NCI-H345 treated with DMSO at 0.1 percent for 48 hours (cell line): ENCODE data around the gene RBP5.

Source experiments
- DNase-seq: peaks from one replicate; lab custom pipeline; 2025; ENCODE audit not compliant: unreplicated experiment; lab: John Stamatoyannopoulos, UW

RBP5 gene

DNA sequence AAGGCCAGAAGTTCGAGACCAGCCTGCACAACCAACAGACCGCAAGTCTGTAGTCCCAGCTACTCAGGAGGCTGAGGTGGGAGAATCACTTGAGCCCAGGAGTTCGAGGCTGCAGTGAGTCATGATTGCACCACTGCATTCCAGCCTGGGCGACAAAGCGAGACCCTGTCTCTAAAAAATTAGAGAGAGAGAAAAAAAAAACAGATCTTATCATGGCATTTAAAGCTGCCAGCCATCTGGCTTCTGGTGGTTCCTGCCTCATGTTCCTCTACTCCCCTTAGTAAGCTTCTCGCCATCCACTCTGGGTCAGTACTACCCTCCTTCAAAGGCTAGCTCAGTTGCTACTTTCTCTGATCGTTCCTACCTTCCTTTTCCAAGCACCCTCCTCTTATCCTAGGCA is 17.5 kb upstream of the RBP5 start:
- DNase-seq = no peak

DNA sequence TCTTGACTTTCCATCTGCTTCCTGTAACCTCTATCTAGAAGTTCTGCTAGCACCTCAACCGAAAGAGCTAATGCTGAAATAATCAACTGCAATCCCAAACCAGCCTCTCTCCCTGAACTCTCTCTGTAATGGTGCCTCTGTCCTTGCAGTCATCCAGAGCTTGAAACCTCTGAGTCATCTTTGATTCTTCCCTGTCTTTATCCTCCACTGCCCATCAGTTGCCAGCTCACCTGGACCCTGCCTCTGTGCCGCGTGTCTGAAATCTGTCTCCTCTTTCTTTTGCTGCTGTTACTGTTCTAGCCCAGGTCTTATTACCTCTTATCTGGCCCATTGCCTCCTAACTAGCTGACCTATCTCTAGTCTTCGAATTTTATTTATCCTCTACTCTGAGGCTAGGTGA is 17.0 kb upstream of the RBP5 start:
- DNase-seq = no peak

DNA sequence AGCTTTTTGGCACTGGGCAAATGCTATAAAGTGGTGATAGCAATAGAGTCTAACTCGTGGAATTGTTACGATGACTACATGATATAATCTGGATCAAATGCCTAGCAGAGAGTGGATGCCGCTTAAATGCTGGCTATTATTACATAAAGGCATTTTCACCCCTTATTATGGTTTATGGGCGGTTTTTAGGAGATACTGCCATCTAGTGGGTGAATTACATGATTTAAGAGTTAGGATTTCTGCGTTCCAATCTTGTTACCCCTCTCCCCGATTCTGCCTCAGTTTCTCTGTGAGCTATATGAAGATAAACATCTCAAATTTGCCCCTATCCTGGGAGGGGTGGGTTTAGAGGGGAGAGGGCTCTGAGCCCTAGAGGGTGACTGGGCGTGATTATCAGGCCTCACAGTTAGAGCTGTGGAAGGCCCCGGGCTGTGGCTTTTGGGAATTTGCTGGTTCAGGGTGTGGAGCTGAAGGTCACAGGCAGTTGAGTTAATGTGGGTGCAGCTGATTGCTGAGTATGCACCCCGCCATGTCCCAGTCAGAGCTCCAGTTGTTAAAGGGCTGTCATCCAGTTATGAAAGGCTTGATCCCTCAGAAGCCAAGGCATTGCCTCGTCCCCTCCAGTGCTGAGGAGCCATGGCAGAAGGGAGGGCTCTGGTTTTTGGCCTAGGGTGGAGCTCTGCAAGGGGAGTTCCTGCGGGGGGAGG is 15.9 kb upstream of the RBP5 start:
- peak; percentile 12 for DNase-seq

DNA sequence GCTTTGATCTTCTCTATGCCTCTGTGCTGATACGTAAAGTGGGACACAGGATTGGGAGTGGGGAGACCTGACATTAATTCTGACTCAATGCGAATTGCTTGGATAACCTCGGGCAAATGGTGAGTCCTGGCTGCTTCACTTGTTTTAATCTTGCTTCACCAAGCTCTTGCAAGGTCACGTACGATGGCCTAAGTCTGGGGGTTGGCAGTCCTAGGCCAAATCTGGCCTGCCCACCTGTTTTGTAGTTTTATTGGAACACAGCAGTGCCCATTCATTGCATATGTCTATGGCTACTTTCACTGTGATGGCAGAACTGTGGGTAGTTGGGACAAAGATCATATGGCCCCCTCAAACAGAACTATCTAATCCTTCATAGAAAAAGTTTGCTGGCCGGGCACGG is 14.9 kb upstream of the RBP5 start:
- DNase-seq = no peak

DNA sequence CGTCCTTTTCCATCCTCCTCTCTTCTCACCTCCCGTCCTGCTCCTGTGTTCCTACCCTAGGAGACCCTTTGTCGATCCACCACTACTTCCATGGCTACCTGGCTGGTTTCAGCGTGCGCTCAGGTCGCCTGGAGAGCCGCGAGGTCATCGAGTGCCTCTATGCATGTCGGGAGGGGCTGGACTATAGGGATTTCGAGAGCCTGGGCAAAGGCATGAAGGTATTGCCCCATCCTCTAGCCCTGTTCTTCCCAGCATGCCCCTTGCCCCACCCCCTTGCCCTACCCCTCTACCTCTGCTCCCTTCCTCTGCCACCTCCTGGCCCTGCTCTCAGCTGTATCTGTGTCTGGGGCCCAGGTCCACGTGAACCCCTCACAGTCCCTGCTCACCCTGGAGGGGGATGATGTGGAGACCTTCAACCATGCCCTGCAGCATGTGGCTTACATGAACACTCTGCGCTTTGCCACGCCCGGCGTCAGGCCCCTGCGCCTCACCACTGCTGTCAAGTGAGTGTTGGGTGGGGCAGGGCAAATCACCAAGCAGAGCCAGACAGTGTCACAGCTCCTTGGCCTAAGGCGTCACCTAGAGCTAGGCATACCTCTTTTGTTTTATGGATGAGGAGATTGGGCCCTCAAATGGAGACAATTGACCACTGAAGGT is 14.2 kb upstream of the RBP5 start:
- no peak for DNase-seq

DNA sequence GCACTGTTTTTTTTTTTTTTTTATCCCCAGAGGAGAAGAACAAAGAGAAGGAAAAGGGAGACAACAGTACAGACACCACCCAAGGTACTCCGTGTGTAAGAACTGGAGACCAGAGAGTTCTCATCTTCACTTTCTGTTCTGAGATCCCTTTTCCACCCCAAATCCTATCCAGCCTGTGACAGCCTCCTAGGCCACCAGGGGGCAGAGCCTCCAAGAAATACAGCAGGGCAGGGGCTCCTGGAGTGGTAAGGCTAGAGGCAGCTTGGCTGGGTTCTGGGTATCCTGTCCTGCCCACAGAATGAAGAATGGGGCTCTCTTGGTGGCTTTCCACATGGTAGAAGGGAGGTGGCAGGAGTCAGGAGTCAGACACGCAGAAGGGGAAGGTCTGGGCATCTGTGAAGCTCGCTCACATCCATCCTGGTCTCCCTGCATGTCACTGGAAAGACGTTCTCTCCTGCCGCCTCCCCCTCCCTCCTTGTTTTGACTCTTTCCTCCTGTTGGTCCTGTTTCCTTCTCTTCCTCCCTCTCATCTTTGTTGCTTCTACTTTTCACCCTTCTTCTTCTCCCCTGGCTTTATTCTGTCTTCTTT is 13.5 kb upstream of the RBP5 start:
- DNase-seq = no peak

DNA sequence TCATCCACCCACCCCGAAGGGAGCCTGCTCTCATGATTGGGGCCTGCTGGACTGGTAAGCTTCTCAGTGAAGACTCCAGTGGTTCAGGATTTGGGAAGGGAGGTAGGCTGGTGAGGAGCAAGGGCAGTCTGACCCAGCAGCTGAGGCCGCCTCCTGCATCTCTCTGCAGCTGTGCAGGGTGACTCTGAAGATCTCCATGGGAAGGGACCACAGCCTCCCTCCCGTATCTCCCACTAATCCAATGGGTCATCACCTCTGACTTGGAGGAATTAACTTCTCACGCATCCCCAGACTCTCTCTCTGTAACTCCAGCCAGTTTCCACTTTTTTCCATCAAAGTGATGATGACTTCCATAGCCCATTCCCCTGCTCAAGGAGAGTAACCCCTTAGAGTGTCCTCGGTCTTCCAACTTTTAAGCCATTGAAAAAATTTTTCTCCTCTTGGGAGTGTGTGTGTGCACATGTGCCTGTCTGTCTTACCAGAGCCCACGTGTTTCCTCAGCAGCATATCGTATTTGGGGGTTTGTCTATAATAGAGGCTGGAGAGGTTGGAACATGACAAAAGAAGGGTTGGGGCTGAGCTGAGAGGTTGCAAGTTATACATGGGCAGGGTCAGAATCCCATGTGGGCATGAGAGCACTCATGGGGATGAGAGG is 12.8 kb upstream of the RBP5 start:
- DNase-seq = no peak

DNA sequence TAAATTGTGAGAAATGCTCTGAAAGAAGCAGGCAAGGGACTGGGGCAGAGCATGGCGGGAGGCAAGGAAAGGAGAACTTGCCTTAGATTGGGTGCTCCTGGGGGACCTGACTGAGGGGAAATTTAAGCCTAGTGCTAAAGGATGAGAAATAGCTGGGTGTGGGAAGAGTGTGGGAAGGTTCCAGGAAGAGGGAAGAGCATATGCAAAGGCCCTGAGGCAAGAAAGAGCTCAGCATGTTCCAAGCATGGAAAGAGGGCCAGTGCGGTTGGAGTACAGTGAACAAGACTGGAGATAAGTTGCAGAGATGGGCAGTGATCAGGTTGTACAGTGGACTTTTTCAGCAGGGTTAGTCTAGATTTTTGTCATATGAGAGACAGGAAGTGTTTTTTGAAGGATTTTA is 10.5 kb upstream of the RBP5 start:
- DNase-seq = no peak

DNA sequence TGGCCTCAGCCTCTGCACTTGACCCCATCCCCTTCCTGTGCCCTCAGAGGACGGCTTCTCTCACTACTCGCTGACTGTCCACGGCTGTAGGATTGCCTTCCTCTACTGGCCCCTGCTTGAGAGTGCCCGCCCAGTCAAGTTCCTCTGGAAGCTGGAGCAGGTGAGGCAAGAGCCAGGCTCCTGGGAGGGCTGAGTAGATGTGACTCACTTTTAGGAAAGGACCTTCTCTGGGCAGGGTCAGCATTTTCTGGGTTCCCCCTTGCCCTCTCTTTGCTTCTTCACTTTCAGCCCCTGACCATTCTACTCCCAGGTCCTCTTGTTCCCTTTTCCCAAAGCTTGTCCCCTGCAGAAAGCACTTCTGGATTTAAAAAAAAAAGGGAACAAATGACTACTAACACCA is 9.2 kb upstream of the RBP5 start:
- no peak for DNase-seq

DNA sequence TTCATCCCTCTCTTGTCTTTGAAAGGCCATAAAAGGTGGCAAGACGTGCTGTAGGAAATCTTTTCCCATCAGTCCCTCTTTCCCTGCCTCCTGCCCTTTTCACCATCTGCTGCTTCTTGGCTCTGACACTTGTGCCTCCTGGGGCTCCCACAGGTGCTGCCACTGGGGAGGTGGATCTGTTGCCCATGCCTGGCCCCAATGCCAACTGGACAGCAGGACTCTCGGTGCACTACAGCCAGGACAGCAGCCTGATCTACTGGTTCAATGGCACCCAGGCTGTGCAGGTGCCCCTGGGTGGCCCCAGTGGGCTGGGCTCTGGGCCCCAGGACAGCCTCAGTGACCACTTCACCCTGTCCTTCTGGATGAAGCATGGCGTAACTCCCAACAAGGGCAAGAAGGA is 8.0 kb upstream of the RBP5 start:
- no peak for DNase-seq

DNA sequence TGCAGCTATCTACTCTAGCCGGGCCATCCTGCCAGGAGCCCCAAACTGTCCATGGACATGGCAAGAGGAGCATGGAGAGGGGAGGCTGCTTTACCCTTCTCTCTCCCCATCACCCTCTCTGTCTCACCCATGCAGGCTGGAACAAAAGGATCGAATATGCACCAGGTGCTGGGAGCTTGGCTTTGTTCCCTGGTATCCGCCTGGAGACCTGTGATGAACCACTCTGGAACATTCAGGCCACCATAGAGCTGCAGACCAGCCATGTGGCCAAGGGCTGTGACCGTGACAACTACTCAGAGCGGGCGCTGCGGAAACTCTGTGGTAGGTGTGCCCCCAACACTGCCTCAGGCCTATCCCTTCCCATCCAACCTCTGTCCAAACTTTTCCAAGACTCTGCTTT is 7.4 kb upstream of the RBP5 start:
- no peak for DNase-seq

DNA sequence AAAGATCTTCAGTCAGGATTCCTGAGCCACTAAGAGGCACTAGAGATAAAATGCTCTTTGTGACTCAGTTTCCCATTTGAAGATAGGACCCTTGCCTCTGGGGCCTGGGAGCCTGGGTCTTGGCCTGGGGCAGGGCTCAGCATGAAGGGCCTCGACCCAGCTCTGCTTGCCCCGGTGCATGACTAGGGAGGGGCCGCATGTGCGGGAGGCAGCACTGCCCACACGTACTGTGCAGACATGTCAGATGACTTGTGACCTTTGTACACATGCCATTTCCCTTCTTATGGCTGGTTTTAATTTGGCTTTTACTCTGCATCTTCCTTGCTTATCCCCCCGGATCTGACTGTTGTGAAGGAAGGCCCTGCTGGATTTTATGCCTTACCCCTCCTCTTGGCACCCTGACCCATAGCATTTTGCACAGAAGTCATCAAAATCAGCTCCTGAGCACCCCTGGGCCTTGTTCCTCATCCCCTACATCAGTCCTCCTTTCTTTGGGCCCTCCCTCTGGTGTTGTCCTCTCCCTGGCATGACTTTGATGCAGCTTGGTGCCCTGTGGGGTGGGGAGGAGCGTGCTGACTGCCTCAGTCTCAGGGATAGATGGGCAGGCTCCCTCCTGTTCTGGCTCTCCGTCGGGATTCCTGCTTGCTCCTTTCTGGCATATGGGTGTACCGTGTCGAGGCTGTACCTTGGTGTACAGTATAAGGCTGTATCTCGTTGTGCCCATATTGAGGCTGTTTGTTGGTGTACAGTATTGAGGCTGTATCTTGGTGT is 5.9 kb upstream of the RBP5 start:
- DNase-seq = no peak

DNA sequence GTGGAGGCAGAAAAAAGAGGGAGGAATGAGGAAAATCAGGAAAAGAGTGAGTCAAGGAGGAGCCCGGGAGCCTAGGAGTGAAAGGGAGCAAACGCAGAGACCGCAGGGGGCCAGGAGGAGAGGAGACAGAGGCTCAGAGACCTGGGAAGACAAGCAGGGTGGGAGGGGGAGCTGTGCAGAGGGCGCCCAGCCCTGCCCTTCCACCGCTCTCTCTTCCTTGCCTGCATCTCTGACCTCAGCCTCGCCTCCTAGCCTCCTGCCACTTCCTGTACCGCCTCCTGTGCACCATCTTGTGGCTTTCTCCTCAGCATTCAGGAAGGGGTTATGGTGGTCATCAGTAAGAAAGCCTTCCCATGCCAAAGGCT is 2.8 kb upstream of the RBP5 start:
- DNase-seq = no peak

DNA sequence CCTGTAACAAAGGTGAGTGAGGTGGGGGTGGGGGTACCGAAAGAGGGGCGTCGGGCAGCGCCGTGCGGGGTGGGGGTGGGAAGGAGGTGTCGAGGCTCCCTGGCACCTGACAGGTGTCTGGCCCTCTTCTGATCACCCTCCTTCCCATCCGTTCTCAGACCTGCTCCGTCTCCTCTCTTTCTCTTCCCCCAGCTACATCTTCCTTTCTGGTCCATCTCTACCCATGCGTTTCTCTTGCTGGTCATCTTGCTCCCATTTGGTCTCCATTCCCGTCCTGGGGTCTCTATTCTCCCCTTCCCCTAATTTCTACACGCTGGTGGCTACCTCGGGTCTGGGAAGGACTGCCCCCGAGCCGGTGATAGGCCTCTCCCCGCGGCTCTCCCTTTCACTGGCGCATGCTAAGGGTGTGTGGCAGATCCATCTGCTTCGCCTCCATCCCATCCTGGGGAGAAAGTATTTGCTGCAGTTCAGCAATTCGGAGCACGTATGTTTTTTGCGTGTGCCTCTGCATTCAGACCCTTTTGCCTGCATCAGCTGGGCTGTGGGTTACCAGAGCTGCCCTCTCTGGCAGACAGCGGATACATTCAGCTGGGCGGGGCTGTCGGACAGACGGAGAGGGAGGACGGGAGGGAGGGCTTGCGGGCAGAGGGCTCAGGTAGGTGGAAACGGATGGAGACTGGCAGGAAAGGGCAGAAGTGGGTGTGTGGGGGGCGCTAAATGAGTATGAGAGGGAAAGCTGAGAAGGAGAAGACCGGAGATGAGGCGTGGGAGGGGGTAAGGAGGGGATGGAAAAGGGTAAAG is 2.2 kb upstream of the RBP5 start:
- DNase-seq = no peak

DNA sequence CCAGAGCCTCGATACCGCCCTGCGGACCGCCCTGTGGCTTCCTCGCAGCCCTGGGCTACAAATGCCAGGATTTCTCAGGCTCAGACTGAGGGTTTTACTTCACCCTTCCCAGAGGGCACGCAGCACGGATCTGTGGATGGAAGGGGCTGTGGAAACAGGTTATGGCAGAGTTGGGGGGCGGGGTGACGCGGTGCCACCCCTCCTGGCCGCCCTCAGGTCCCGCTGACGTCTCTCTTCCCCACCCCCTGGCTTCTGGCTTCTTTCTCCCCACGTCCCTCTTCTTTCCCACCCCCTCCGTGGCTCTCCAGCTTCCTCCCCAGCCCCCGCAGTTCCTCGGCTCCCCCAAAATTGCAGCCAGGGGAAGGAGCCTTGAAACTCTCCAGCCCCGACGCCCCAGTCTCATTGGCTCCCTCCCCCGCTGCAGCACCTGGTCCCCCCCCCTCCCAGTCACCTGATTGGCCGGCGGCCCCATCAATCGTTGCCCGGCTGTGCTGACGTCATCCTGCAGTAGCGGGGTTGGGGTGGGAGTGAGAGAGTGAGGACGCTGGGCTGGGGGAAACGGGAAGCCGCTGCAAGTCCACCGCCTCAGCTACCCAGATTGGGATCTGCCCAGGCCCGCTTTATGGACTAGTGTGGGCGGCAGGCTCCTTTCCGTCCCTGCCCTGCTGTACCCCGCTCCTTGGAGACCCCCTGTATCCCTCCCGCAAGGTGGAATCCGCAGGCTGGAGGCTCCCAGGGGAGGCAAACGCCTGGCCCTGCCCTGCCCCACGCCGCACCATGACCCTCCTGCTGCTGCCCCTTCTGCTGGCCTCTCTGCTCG is 1.4 kb upstream of the RBP5 start, which contains the start of gene CLSTN3:
Gene CLSTN3, plus strand, starts transcription at position 500 of the 820 bp plus-strand sequence. Its CDS starts 278 bp downstream, at position 778.
- DNase-seq = peak; percentile 69

DNA sequence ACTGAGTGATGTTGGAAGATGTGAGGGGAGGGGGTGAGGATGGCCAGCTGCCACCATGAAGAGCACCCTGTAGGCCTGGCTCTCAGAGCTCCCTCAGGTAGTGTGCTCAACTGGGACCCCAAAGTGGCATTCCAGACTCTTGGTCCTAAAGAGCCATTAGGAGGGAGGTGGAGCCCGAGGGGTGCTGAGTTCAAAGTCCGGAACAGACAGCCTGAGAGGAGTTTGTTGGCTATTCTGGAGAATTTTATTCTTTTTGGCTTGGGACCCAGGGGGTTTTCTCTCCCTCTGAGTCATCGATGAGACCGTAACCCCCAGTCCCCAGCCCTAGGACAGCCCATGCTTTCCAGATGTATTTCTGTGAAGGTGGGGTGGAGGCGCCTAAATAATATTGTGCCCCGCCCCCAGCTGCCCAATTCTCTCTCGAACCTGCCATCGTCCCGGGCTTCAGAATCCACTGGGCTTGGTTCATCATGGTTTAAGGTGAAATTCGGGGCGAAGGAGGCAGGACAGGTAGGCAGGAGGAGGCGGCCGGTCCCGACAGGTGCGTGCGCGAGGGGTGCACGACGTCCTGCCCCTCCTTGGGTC is 690 bp upstream of the RBP5 start:
- no peak for DNase-seq

DNA sequence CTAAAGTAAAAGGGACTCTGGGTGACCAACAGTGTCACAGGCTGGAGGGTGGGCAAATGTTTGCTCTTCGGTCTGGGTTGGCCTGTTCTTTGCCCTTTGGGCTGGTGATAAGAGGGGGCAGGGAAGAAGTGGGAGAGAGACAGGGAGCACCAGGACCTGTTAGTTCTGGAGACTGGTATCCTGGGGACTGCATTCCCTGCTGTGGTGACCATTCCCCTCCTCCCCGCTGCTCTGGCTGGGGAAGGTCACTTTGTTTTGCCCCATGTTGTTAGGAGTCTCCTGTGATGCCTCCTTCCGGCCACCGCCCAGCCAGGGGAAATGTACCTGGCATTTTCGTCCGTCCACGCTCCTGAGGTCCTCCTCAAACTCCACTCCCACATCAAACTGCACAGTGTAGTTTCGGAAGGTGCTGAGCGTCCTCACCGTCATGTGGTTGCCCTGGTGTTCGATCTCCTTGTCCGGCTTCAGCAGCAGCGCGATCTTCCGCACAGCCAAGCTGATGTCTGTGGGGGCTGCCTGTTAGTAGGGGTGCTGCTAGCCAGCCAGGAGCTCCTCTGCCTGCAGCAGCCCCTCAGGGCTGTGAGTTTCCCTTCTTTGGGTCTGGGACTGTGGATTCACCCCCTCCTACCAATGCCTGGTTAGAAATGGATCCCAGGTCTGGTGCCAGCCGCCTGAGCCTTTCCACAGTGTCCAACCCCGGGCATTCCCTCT is 618 bp downstream of the RBP5 start:
- DNase-seq = no peak

DNA sequence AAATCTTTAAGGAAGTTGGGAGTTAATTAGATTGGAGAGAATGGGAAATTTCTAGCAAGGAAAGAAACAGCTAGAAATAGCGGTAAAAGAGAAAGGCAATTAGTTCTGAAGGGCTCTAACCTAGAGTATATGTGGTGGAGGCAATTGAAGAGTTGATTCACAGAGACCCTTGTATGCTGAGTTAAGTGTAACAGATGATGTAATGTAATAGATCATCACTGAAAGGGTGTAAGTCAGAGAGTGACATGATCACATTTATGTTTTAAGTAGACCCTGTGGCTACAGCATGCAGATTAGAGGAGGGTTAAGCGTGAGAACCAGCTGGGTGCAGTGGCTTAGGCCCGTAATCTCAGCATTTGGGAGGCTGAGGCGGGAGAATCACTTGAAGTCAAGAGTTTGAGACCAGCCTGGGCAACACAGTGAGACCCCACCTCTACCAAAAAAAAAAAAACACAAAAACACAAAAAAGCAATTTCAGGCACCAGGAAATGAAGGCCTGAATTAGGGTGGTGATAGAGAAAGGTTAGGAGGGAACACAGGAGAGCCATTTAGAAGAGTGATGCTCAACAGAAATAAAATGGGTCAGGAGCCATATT is 3.0 kb downstream of the RBP5 start:
- no peak for DNase-seq
